ENCODE data around the gene NAV3.

The NAV3 gene

GRCh38 chr12:77963576-77964178 lies 133.0 kb downstream of the NAV3 start:
- TF ChIP-seq CTCF (IDR thresholded peaks at IDR 0.05; ENCODE audit: low read depth, low read length, missing control alignments): no peak
- no peak overlapping the region for H3K4me3 ChIP-seq (replicated peaks; ENCODE audit: low read depth, low read length)
- no peak for DNase-seq (ENCODE audit: extremely low read depth, low read depth)

GRCh38 chr12:77965790-77966189 lies 135.1 kb downstream of the NAV3 start:
- no peak for TF ChIP-seq CTCF (IDR thresholded peaks at IDR 0.05; ENCODE audit: low read depth, low read length, missing control alignments)
- DNase-seq (ENCODE audit: extremely low read depth, low read depth): no peak
- H3K4me3 ChIP-seq (replicated peaks; ENCODE audit: low read depth, low read length): no peak overlapping the region

GRCh38 chr12:77968021-77968420 lies 137.3 kb downstream of the NAV3 start:
- no peak for DNase-seq (ENCODE audit: extremely low read depth, low read depth)
- no peak for TF ChIP-seq CTCF (IDR thresholded peaks at IDR 0.05; ENCODE audit: low read depth, low read length, missing control alignments)
- no peak overlapping the region for H3K4me3 ChIP-seq (replicated peaks; ENCODE audit: low read depth, low read length)

GRCh38 chr12:77968571-77968970 lies 137.9 kb downstream of the NAV3 start:
- no peak for TF ChIP-seq CTCF (IDR thresholded peaks at IDR 0.05; ENCODE audit: low read depth, low read length, missing control alignments)
- no peak overlapping the region for H3K4me3 ChIP-seq (replicated peaks; ENCODE audit: low read depth, low read length)
- DNase-seq (ENCODE audit: extremely low read depth, low read depth): no peak

GRCh38 chr12:77973579-77973978 lies 142.9 kb downstream of the NAV3 start:
- DNase-seq (ENCODE audit: extremely low read depth, low read depth): no peak
- H3K4me3 ChIP-seq (replicated peaks; ENCODE audit: low read depth, low read length): no peak overlapping the region
- TF ChIP-seq CTCF (IDR thresholded peaks at IDR 0.05; ENCODE audit: low read depth, low read length, missing control alignments): no peak

GRCh38 chr12:77974645-77975044 lies 144.0 kb downstream of the NAV3 start:
- no peak for DNase-seq (ENCODE audit: extremely low read depth, low read depth)
- no peak for TF ChIP-seq CTCF (IDR thresholded peaks at IDR 0.05; ENCODE audit: low read depth, low read length, missing control alignments)
- H3K4me3 ChIP-seq (replicated peaks; ENCODE audit: low read depth, low read length): no peak overlapping the region
